Measurements from ENCODE around the gene RALY.
"Not testable (repeated sequence)": the region's sequence is repeated elsewhere in the genome, so short reads cannot be mapped to it uniquely, and the experiment has no call there.

RALY gene

GRCh38 chr20:34018166-34018565 lies 24.5 kb downstream of the RALY start:
- DNase-seq = no peak

GRCh38 chr20:34022151-34022838 lies 28.6 kb downstream of the RALY start:
- no peak for DNase-seq

GRCh38 chr20:34022839-34023234 lies 29.1 kb downstream of the RALY start:
- DNase-seq = no peak

- no peak for DNase-seq
Observed at GRCh38 chr20:34023937-34024722, 30.4 kb downstream of the RALY start.

- no peak for DNase-seq
Observed at GRCh38 chr20:34024723-34025351, 31.1 kb downstream of the RALY start.

GRCh38 chr20:34028013-34028412 lies 34.3 kb downstream of the RALY start:
- not testable (repeated sequence) for DNase-seq

- DNase-seq = no peak
Observed at GRCh38 chr20:34029415-34029814, 35.7 kb downstream of the RALY start.

- DNase-seq = no peak
Observed at GRCh38 chr20:34030456-34030855, 36.7 kb downstream of the RALY start.

- no peak for DNase-seq
Observed at GRCh38 chr20:34033903-34034302, 40.2 kb downstream of the RALY start.

GRCh38 chr20:34037121-34037520 lies 43.4 kb downstream of the RALY start:
- DNase-seq = peak; percentile 65

- no peak for DNase-seq
Observed at GRCh38 chr20:34037767-34038166, 44.1 kb downstream of the RALY start.

GRCh38 chr20:34040300-34040995 lies 46.7 kb downstream of the RALY start:
- DNase-seq = no peak

- DNase-seq = no peak
Observed at GRCh38 chr20:34041226-34041625, 47.5 kb downstream of the RALY start.

- DNase-seq = no peak
Observed at GRCh38 chr20:34042262-34042661, 48.6 kb downstream of the RALY start.

GRCh38 chr20:34043025-34043424 lies 49.3 kb downstream of the RALY start:
- no peak for DNase-seq

GRCh38 chr20:34045294-34045693 lies 51.6 kb downstream of the RALY start:
- no peak for DNase-seq

- no peak for DNase-seq
Observed at GRCh38 chr20:34045930-34046725, 52.4 kb downstream of the RALY start.

GRCh38 chr20:34047010-34047687 lies 53.4 kb downstream of the RALY start:
- DNase-seq = no peak

GRCh38 chr20:34047917-34048316 lies 54.2 kb downstream of the RALY start:
- DNase-seq = no peak

GRCh38 chr20:34049389-34049788 lies 55.7 kb downstream of the RALY start:
- no peak for DNase-seq

GRCh38 chr20:34049897-34050695 lies 56.4 kb downstream of the RALY start:
- DNase-seq = no peak

Measured in stimulated activated CD4-positive, alpha-beta T cell treated with anti-CD3 and anti-CD28 coated beads, Interleukin-1b, Interleukin-23, amount 100 ng/mL, for 48 hours (primary cell).